ENCODE measurements around the gene GPS2. TPM values are rescaled to one million over a fixed set of nuclear protein-coding genes. Genes with fewer than 3 reads are reported as not detected.
"Not testable (repeated sequence)": the region's sequence is repeated elsewhere in the genome, so short reads cannot be mapped to it uniquely, and the experiment has no call there.

Gene GPS2
- total RNA-seq, 1 donor from 2014 or later = 59.0 TPM

DNA sequence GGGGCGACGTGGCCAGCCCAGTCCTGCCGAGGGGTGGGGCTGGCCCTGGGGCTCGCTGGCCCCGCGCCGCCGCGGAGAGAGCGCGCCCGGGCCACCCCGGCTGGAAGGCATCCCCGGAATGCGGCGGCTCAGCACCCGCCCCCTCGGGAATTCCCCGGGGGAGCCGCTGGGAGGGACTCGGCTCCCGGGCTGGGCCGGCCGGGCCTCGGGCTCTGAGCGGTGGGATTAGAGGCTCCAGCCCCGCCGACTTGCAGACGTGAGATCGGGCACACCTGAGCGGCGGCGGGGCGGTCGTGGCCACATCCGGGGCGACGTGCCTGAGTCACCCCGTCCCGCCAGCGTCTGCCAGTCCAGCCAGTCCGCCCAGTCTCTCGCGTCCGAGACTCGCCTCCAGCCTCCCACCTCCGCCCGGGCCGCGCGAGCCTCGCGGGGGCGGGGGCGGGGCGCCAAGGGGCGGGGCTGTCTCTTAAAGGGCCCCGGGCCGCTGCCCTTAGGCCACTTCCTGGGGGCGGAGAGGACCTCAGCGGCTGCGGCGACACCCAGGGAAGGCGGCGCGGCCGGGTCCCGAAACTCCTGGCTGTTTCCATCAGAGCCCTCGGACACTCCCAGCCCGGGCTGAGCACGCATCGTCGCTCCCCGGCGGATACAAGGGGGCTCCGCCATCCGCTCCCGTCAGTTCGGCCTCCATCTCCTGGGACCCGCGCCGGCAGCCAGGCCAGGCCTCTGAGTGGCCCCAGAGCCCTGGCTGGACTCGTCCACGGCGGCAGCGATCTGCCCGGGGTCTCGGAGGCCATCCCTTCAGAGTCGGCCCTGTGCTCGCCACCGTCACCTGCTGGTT, 36.7 kb upstream of the GPS2 start, which contains the start of gene KCTD11:
Gene KCTD11, plus strand, starts transcription at position 498 of the 838 bp plus-strand sequence.
- Mint-ChIP-seq H3K36me3 (ENCODE audit: low read depth) (peaks cover 20% of the 10 kb centered on the region), H3K27me3 (ENCODE audit: insufficient read depth) (no peaks in the 10 kb centered on the region), H3K27ac (peak within 1 kb of the TSS; percentile 87), H3K4me1 (ENCODE audit: low read depth) (peaks cover 41% of the 10 kb centered on the region), H3K9me3 (no peaks in the 10 kb centered on the region), H3K4me3 (peak within 1 kb of the TSS; percentile 84)
- intact Hi-C loops (cut with micrococcal nuclease) = loop anchor here (1.0 to 5.0 kb wide), 6 partner anchors 15 to 335 kb away; partner anchors contain the start of genes ACAP1, NEURL4, POLR2A and SLC2A4
- peak; percentile 76 for DNase-seq (ENCODE audit: low spot score)

DNA sequence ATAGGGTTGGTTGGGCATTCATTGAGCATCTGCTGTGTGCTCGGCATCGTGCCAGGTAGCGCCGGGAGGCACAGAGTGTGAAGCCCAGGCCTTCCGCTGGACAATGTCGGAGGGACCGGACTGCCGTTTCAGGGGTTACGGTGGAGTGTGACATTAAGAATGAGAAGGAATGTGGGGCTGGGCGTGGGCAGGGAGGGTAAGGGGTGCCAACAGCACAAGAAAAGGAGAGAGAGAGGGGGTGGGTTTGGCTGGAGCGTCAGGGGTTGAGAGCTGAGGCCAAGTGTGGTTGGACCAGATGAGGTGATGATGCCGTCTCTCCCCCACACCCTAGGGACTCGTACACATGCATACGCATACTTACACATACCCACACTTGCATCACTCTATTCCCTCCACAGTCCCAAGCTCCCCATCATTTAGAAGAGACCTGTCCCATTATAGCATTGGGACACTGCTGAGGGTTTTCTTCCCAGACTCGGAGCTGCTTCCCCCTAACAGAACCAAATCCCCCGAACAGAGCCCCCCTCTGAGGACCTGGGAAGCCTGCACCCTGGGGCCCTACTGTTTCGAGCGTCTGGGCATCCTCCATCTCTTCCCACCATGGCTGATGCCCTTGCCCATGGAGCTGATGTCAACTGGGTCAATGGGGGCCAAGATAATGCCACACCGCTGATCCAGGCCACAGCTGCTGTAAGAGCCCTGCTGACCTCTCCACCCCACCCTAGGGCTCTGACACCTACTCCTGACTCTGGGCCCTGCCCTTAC, 33.5 kb upstream of the GPS2 start:
- H3K27ac Mint-ChIP-seq = peak overlapping the region; percentile 37
- no peak for DNase-seq (ENCODE audit: low spot score)
- H3K9me3 Mint-ChIP-seq = no peaks in the 10 kb centered on the region
- H3K36me3 Mint-ChIP-seq (ENCODE audit: low read depth) = peaks cover 35% of the 10 kb centered on the region
- H3K4me3 Mint-ChIP-seq = no peak overlapping the region
- intact Hi-C loops (cut with micrococcal nuclease) = no loop called here
- no peaks in the 10 kb centered on the region for H3K27me3 Mint-ChIP-seq (ENCODE audit: insufficient read depth)
- H3K4me1 Mint-ChIP-seq (ENCODE audit: low read depth) = peaks cover 30% of the 10 kb centered on the region

DNA sequence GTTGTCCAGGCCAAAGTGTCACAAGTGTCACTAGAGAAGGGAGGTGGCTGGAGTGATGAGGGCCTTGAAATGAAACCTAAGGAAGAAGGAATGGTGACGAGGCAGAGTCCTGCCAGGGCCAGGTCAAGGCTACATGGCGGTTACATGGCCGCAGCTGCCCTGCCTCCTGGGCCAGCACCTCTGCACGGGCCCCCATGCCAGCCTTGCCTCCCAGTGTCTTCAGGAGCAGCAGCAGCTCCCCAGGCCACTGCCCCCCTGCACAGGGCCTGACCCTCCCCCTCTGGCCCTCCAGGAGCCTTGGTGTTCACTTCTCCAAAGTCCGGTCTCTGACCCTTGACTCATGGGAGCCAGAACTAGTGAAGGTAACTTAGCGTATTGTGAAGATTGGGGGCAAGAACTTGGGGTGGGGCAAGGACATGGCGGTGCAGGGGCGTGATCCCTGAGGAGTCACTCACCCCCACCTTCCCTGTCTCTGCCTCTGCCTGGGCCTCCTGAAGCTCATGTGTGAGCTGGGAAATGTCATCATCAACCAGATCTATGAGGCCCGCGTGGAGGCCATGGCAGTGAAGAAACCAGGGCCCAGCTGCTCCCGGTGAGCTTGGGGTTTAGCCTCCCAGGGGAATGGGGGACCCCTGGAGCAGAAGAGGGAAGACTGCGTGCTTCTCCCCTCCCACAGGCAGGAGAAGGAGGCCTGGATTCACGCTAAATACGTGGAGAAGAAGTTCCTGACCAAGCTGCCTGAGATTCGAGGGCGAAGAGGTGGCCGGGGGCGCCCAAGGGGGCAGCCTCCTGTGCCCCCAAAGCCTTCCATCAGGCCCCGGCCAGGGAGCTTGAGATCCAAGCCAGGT, 32.7 kb upstream of the GPS2 start:
- intact Hi-C loops (cut with micrococcal nuclease) = no loop called here
- peak overlapping the region; percentile 58 for H3K27ac Mint-ChIP-seq
- H3K36me3 Mint-ChIP-seq (ENCODE audit: low read depth) = peaks cover 39% of the 10 kb centered on the region

DNA sequence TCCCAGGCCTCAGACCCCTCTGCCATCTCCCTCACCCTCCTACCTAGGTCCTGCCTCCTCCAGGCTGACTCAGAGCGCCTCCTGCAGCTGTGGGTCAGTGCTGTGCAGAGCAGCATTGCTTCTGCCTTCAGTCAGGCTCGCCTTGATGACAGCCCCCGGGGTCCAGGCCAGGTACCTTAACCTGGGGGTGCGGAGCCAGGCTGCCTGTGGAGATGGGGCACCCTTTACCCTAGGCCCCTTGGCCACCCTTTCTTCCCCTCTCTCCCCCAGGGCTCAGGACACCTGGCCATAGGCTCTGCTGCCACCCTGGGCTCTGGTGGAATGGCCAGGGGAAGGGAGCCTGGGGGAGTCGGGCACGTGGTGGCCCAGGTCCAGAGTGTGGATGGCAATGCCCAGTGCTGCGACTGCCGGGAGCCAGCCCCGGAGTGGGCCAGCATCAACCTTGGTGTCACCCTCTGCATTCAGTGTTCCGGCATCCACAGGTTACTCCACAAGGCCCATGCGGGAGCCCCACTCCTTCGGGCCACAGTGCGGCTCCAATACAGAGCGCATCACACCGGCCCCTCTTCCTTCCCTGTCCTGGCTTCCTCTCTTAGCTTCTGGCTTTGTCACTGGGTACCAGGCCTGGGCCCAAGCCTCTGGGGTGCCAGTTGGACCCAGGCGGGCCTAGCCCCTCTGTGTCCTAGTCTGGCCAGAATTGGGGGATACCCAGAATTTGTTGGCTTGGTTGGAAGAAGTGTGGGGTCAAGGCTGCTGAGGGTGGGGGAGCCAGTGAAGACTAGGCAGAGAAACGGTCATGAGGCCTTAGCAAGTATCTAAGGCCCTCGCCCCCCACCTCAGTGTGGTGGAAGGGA, 31.8 kb upstream of the GPS2 start:
- H3K9me3 Mint-ChIP-seq = no peaks in the 10 kb centered on the region
- peaks cover 35% of the 10 kb centered on the region for H3K36me3 Mint-ChIP-seq (ENCODE audit: low read depth)
- intact Hi-C loops (cut with micrococcal nuclease) = no loop called here
- no peak for DNase-seq (ENCODE audit: low spot score)
- no peak overlapping the region for H3K4me3 Mint-ChIP-seq
- no peaks in the 10 kb centered on the region for H3K27me3 Mint-ChIP-seq (ENCODE audit: insufficient read depth)
- peaks cover 22% of the 10 kb centered on the region for H3K4me1 Mint-ChIP-seq (ENCODE audit: low read depth)
- no peak overlapping the region for H3K27ac Mint-ChIP-seq

More for the DNA sequence above, 32.7 kb upstream of the GPS2 start:
- no peak overlapping the region for H3K4me3 Mint-ChIP-seq
- no peak for DNase-seq (ENCODE audit: low spot score)
- no peaks in the 10 kb centered on the region for H3K27me3 Mint-ChIP-seq (ENCODE audit: insufficient read depth)
- H3K4me1 Mint-ChIP-seq (ENCODE audit: low read depth) = peaks cover 29% of the 10 kb centered on the region
- no peaks in the 10 kb centered on the region for H3K9me3 Mint-ChIP-seq

DNA sequence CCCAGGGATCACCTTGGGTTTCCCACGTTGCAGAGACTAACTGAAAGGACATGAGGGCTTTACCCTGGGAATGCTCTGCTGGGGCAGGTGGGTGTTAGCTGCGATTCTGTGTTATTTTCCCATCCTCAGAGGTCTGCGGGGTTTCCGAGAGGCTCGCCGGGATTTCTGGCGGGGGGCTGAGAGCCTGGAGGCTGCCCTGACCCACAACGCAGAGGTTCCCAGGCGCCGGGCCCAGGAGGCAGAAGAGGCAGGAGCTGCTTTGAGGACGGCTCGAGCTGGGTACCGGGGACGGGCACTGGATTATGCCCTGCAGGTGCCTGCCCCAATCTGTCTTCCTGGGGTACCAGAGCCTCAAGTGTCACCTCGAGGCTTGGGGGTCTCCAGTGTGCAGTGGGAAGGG, 28.1 kb upstream of the GPS2 start:
- intact Hi-C loops (cut with micrococcal nuclease) = no loop called here
- no peaks in the 10 kb centered on the region for H3K27me3 Mint-ChIP-seq (ENCODE audit: insufficient read depth)
- no peak overlapping the region for H3K4me3 Mint-ChIP-seq
- peak overlapping the region; percentile 40 for H3K27ac Mint-ChIP-seq
- no peaks in the 10 kb centered on the region for H3K9me3 Mint-ChIP-seq
- DNase-seq (ENCODE audit: low spot score) = no peak
- peaks cover 21% of the 10 kb centered on the region for H3K4me1 Mint-ChIP-seq (ENCODE audit: low read depth)
- peaks cover 38% of the 10 kb centered on the region for H3K36me3 Mint-ChIP-seq (ENCODE audit: low read depth)

DNA sequence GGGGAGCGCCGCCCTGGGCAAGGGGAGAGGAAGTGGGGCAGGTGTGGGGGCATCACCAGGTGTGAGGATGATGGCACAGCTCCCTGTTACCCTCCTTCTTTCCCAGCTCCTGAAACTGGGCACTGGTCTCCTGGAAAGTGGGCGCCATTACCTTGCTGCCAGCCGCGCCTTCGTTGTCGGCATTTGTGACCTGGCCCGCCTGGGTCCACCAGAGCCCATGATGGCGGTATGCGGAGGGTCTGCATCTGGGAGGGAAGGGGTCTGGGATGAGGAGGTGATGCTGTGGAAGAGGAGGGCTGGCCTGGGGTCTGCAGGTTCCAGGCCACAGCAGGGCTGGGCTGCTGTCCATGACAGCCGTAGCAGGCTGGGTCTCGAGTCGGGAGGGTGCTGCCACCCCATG, 26.7 kb upstream of the GPS2 start:
- Mint-ChIP-seq H3K4me3 (no peak overlapping the region), H3K4me1 (ENCODE audit: low read depth) (peaks cover 35% of the 10 kb centered on the region), H3K36me3 (ENCODE audit: low read depth) (peaks cover 38% of the 10 kb centered on the region), H3K9me3 (no peaks in the 10 kb centered on the region), H3K27me3 (ENCODE audit: insufficient read depth) (no peaks in the 10 kb centered on the region), H3K27ac (no peak overlapping the region)
- intact Hi-C loops (cut with micrococcal nuclease) = no loop called here
- no peak for DNase-seq (ENCODE audit: low spot score)

DNA sequence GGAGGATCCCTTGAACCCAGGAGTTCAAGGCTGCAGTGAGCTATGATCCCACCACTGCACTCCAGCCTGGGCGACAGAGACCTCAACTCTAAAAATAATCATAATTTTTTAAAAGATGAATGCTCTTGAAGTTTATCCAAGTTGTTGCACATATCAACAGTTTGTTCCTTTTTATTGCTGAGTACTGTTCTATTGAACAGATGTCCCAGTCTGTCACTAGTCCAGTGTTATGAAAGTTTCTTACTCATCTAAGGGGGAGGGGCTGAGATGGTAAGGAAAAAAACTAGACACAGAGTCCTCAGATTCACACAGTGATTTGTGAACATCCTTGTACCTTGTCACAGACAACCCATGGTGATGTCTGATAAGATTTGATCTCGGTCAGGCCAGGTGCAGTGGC, 25.0 kb upstream of the GPS2 start:
- H3K27ac Mint-ChIP-seq = no peak overlapping the region
- peaks cover 42% of the 10 kb centered on the region for H3K4me1 Mint-ChIP-seq (ENCODE audit: low read depth)
- H3K4me3 Mint-ChIP-seq = no peak overlapping the region

DNA sequence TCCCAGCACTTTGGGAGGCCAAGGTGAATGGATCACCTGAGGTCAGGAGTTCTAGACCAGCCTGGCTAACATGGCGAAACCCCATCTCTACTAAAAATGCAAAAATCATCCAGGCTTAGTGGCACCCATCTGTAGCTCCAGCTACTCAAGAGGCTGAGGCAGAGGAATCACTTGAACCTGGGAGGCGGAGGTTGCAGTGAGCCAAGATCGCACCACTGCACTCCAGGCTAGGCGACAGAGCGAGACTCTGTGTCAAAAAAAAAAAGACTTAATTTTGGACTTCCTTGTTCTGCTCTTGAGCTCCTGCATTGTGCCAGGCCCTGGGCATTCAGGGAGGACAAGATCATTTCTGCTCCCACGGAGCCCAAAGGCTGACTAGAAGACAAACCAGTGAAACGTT, 22.4 kb upstream of the GPS2 start:
- H3K36me3 Mint-ChIP-seq (ENCODE audit: low read depth) = peaks cover 20% of the 10 kb centered on the region
- peak overlapping the region; percentile 91 for H3K4me3 Mint-ChIP-seq
- intact Hi-C loops (cut with micrococcal nuclease) = loop anchor here (1.0 to 2.0 kb wide), 3 partner anchors 8 to 57 kb away; partner anchors contain the start of genes NEURL4 and SLC2A4
- not testable (repeated sequence) for DNase-seq (ENCODE audit: low spot score); H3K9me3 Mint-ChIP-seq; H3K27me3 Mint-ChIP-seq (ENCODE audit: insufficient read depth)
- H3K4me1 Mint-ChIP-seq (ENCODE audit: low read depth) = peaks cover 45% of the 10 kb centered on the region
- H3K27ac Mint-ChIP-seq = peak overlapping the region; percentile 93

More for the DNA sequence above, 25.0 kb upstream of the GPS2 start:
- Mint-ChIP-seq H3K36me3 (ENCODE audit: low read depth) (peaks cover 28% of the 10 kb centered on the region), H3K9me3 (no peaks in the 10 kb centered on the region), H3K27me3 (ENCODE audit: insufficient read depth) (no peaks in the 10 kb centered on the region)
- no peak for DNase-seq (ENCODE audit: low spot score)
- intact Hi-C loops (cut with micrococcal nuclease) = no loop called here

DNA sequence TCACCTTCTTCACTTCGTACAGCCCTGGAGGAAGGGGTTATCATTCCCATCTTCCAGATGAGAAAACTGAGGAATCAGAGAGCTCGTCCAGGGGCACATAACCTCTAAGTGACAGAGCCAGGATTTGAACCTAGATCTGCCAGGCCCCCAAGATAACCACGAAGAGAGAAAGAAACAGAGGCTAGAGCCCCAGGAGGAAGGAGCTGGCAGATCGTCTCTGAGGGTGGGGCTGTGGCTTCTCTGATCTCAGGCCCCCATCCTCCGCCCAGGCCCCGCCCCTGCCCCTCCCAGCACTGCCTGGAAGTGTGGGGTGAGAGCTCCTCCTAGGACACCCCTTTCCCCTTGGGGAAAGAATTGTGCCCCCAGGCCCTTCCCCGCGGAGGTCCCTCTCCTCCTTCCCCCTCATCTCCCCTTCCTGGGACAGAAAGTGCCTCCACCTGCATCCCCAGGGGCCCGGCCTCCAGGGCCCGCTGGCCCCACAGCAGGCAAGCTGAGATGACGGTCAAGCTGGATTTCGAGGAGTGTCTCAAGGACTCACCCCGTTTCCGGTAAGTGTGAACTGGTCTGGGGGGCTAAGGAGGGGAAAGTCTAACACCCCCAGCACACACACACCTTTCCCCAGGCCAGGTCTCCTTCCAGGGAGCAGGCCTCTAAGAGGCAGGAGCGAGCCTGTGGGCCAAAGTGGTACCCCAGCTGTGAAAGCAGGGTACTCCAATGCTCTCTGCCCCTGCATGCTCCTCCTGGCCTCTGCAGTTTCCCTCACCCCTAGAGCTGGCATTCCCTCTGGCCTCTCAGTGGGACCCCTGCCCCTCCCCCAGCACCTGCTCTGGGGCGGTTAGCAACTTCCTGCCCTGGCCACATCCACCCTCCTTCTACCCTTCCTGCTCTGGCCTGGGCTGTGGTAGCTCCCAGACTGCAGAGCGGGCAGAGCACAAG, 21.3 kb upstream of the GPS2 start, which contains the start of gene ACAP1:
Gene ACAP1, plus strand, starts transcription at position 290 of the 936 bp plus-strand sequence. Its CDS starts 206 bp downstream, at position 496.
- peaks cover 51% of the 10 kb centered on the region for H3K4me1 Mint-ChIP-seq (ENCODE audit: low read depth)
- peak within 1 kb of the TSS; percentile 91 for H3K4me3 Mint-ChIP-seq
- intact Hi-C loops (cut with micrococcal nuclease) = loop anchor here (1.0 to 2.0 kb wide), 3 partner anchors 7 to 56 kb away; partner anchors contain the start of genes NEURL4 and SLC2A4
- peaks cover 19% of the 10 kb centered on the region for H3K36me3 Mint-ChIP-seq (ENCODE audit: low read depth)
- DNase-seq (ENCODE audit: low spot score) = peak; percentile 76
- H3K9me3 Mint-ChIP-seq = no peaks in the 10 kb centered on the region
- peak within 1 kb of the TSS; percentile 93 for H3K27ac Mint-ChIP-seq
- no peaks in the 10 kb centered on the region for H3K27me3 Mint-ChIP-seq (ENCODE audit: insufficient read depth)

DNA sequence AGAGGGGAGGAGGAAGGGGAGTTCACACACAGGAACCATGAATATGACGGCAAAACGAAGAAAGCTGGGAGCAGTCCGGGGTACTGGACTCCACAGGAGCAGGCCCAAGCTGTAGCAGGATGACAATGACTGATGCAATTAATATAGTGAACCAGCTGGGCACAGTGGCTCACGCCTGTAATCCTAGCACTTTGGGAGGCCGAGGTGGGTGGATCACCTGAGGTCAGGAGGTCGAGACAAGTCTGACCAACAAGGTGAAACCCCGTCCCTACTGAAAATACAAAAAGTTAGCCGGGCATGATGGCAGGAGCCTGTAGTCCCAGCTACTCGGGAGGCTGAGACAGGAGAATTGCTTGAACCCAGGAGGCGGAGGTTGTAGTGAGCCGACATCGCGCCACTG, 20.6 kb upstream of the GPS2 start:
- not testable (repeated sequence) for H3K27me3 Mint-ChIP-seq (ENCODE audit: insufficient read depth); DNase-seq (ENCODE audit: low spot score); H3K9me3 Mint-ChIP-seq
- Mint-ChIP-seq H3K4me1 (ENCODE audit: low read depth) (peaks cover 54% of the 10 kb centered on the region), H3K27ac (peak overlapping the region; percentile 93), H3K36me3 (ENCODE audit: low read depth) (peaks cover 17% of the 10 kb centered on the region), H3K4me3 (peak overlapping the region; percentile 91)
- intact Hi-C loops (cut with micrococcal nuclease) = loop anchor here (2.0 kb wide), 2 partner anchors 15 to 55 kb away; partner anchors contain the start of gene SLC2A4
